Osteoblast (primary cell): ENCODE results near the gene COL6A6. TPM values are rescaled to one million over a fixed set of nuclear protein-coding genes. Genes with fewer than 3 reads are reported as not detected.

ENCODE experiments used
- DNase-seq: peaks from one replicate; pipeline ENCODE4 v3.0.0; 2011; ENCODE audit warnings: low spot score, mixed read lengths; ENCODE audit not compliant: insufficient read length; ENCODE audit errors: missing footprints
- H2AFZ ChIP-seq: 2 replicates; pipeline ENCODE4 v1.6.0; 2011; ENCODE audit warnings: mild to moderate bottlenecking, low read length
- H3K27ac ChIP-seq: 2 replicates; pipeline ENCODE4 v1.5.1; 2011; ENCODE audit warnings: mild to moderate bottlenecking, low read depth, low read length, moderate library complexity
- H3K27me3 ChIP-seq: 2 replicates; pipeline ENCODE4 v1.6.0; 2012; ENCODE audit warnings: mild to moderate bottlenecking, control low read depth, inconsistent platforms, low read length, moderate library complexity; ENCODE audit not compliant: insufficient read depth
- H3K36me3 ChIP-seq: 2 replicates; pipeline ENCODE4 v1.5.1; 2011; ENCODE audit warnings: mild to moderate bottlenecking, low read length, control low read depth, moderate library complexity; ENCODE audit not compliant: insufficient read depth
- H3K4me1 ChIP-seq: 2 replicates; pipeline ENCODE4 v1.5.1; 2011; ENCODE audit warnings: mild to moderate bottlenecking, low read length, control low read depth, moderate library complexity; ENCODE audit not compliant: insufficient read depth
- H3K4me2 ChIP-seq: 2 replicates; pipeline ENCODE4 v1.6.0; 2011; ENCODE audit warnings: mild to moderate bottlenecking, low read length; ENCODE audit not compliant: insufficient read depth
- H3K4me3 ChIP-seq: fragments of 200-600 bp; sonication (generic); 3 replicates; pipeline ENCODE4 v1.5.1; 2012; ENCODE audit warnings: mild to moderate bottlenecking, low read length, inconsistent platforms; ENCODE audit not compliant: insufficient read depth
- H3K79me2 ChIP-seq: 2 replicates; pipeline ENCODE4 v1.6.0; 2012; ENCODE audit warnings: mild to moderate bottlenecking, low read length, control low read depth, inconsistent platforms; ENCODE audit not compliant: insufficient read depth
- H3K9me3 ChIP-seq: 2 replicates; pipeline ENCODE4 v1.5.1; 2011; ENCODE audit warnings: low read depth, low read length, control low read depth
- H4K20me1 ChIP-seq: 2 replicates; pipeline ENCODE4 v1.6.0; 2012; ENCODE audit warnings: mild to moderate bottlenecking, low read length, control low read depth; ENCODE audit not compliant: insufficient read depth
- CTCF ChIP-seq: IDR thresholded peaks from 2 replicates; pipeline ENCODE4 v1.5.1; 2011; ENCODE audit warnings: mild to moderate bottlenecking, low read depth, low read length, moderate library complexity; ENCODE audit errors: extremely low read depth
- total RNA-seq: library from RNA; depleted of rRNA; stranded (reverse); fragments of >200 nt; gene quantifications from 2 replicates; pipeline ENCODE4 v1.2.3, GENCODE V29; 2012

COL6A6 gene
- total RNA-seq, 1 donor = under 0.01 TPM

GRCh38 chr3:130529486-130530215 is 12.7 kb downstream of the COL6A6 start:
- DNase-seq = no peak
- no peak for TF ChIP-seq CTCF
- no peaks in the 10 kb centered on the region for H3K36me3 ChIP-seq
- no peak overlapping the region for H3K27ac ChIP-seq
- no peaks in the 10 kb centered on the region for H3K4me1 ChIP-seq
- H3K9me3 ChIP-seq = no peaks in the 10 kb centered on the region
- H3K79me2 ChIP-seq = no peaks in the 10 kb centered on the region
- H2AFZ ChIP-seq = no peak overlapping the region
- H3K4me3 ChIP-seq = no peak overlapping the region
- H3K27me3 ChIP-seq = no peaks in the 10 kb centered on the region
- H3K4me2 ChIP-seq = no peak overlapping the region
- no peaks in the 10 kb centered on the region for H4K20me1 ChIP-seq

GRCh38 chr3:130533247-130533646 is 16.3 kb downstream of the COL6A6 start:
- Histone ChIP-seq H3K36me3 (no peaks in the 10 kb centered on the region), H3K79me2 (no peaks in the 10 kb centered on the region), H3K27ac (no peak overlapping the region), H3K9me3 (no peaks in the 10 kb centered on the region), H3K4me2 (no peak overlapping the region), H3K27me3 (no peaks in the 10 kb centered on the region), H4K20me1 (no peaks in the 10 kb centered on the region), H3K4me1 (no peaks in the 10 kb centered on the region), H2AFZ (no peak overlapping the region), H3K4me3 (no peak overlapping the region)
- no peak for TF ChIP-seq CTCF
- DNase-seq = no peak

- no peak for TF ChIP-seq CTCF
- no peaks in the 10 kb centered on the region for H4K20me1 ChIP-seq
- H3K36me3 ChIP-seq = no peaks in the 10 kb centered on the region
- no peaks in the 10 kb centered on the region for H3K27me3 ChIP-seq
- no peaks in the 10 kb centered on the region for H3K4me1 ChIP-seq
- H3K4me3 ChIP-seq = no peak overlapping the region
- no peak overlapping the region for H2AFZ ChIP-seq
- no peak overlapping the region for H3K27ac ChIP-seq
- no peaks in the 10 kb centered on the region for H3K9me3 ChIP-seq
- no peaks in the 10 kb centered on the region for H3K79me2 ChIP-seq
- no peak overlapping the region for H3K4me2 ChIP-seq
- no peak for DNase-seq
Measured at GRCh38 chr3:130537673-130538304, 20.8 kb downstream of the COL6A6 start.

GRCh38 chr3:130539005-130539404 is 22.0 kb downstream of the COL6A6 start:
- DNase-seq = no peak
- H3K79me2 ChIP-seq = no peaks in the 10 kb centered on the region

More at GRCh38 chr3:130539005-130539404, 22.0 kb downstream of the COL6A6 start:
- Histone ChIP-seq H3K36me3 (no peaks in the 10 kb centered on the region), H2AFZ (no peak overlapping the region), H3K27ac (no peak overlapping the region), H3K4me3 (no peak overlapping the region), H3K9me3 (no peaks in the 10 kb centered on the region), H3K27me3 (no peaks in the 10 kb centered on the region), H3K4me2 (no peak overlapping the region), H4K20me1 (no peaks in the 10 kb centered on the region), H3K4me1 (no peaks in the 10 kb centered on the region)
- peak; percentile 60 for TF ChIP-seq CTCF
